H1 (cell line): ENCODE data around the gene STARD13. TPM values are rescaled to one million over a fixed set of nuclear protein-coding genes. Genes with fewer than 3 reads are reported as not detected.

Experiments used
- CTCF ChIA-PET: fragments of 300-600 bp; sonication (Branson Sonifier 250); formaldehyde crosslinking; loops from one replicate; lab custom pipeline; 2021; ENCODE audit not compliant: partially characterized antibody; lab: Charles Lee
- POLR2A ChIA-PET: fragments of 300-600 bp; sonication (Branson Sonifier 250); formaldehyde crosslinking; loops from one replicate; lab custom pipeline; 2021; ENCODE audit warnings: inconsistent platforms; ENCODE audit not compliant: partially characterized antibody; lab: Charles Lee
- DNase-seq, 2 experiments: peaks; one replicate each; pipeline versions ENCODE4 v3.0.0 to v3.0.0-alpha.2; 2010 to 2022; ENCODE audit warnings: low spot score in 2 of 2, low read depth in 1 of 2, mixed read lengths in 1 of 2
- FAIRE-seq: peaks from 2 replicates; lab custom pipeline; 2011; peaks lifted over from hg19 to GRCh38; lab: Jason Lieb, UNC
- H2AFZ ChIP-seq: 2 replicates; pipeline ENCODE4 v1.8.1; 2012; ENCODE audit warnings: low read length, inconsistent platforms
- H2AK5ac ChIP-seq: 2 replicates; pipeline ENCODE4 v1.6.1; 2013; ENCODE audit warnings: low read depth, low read length
- H2BK120ac ChIP-seq: replicated peaks from 2 replicates; pipeline ENCODE3; 2013; ENCODE audit warnings: low read depth, low read length, inconsistent platforms
- H2BK12ac ChIP-seq: 2 replicates; pipeline ENCODE4 v1.6.1; 2013; ENCODE audit warnings: low read depth, low read length
- H2BK15ac ChIP-seq: 2 replicates; pipeline ENCODE4 v1.6.1; 2013; ENCODE audit warnings: low read length
- H2BK20ac ChIP-seq: 2 replicates; pipeline ENCODE4 v1.6.1; 2013; ENCODE audit warnings: low read length
- H2BK5ac ChIP-seq: 2 replicates; pipeline ENCODE4 v1.6.1; 2013; ENCODE audit warnings: low read depth, low read length
- H3K14ac ChIP-seq: 2 replicates; pipeline ENCODE4 v1.6.1; 2013; ENCODE audit warnings: inconsistent platforms; ENCODE audit not compliant: insufficient read length
- H3K18ac ChIP-seq: 2 replicates; pipeline ENCODE4 v1.6.1; 2013; ENCODE audit warnings: low read length; ENCODE audit errors: extremely low read depth
- H3K23ac ChIP-seq: 2 replicates; pipeline ENCODE4 v1.6.1; 2013; ENCODE audit warnings: inconsistent platforms; ENCODE audit not compliant: insufficient read length
- H3K23me2 ChIP-seq: 2 replicates; pipeline ENCODE4 v1.6.1; 2013; ENCODE audit warnings: low read depth, low read length
- H3K27ac ChIP-seq: 2 replicates; pipeline ENCODE4 v1.6.1; 2011; ENCODE audit warnings: low read depth, low read length, inconsistent platforms
- H3K27me3 ChIP-seq, 4 experiments: replicated peaks in 1 of 4; 1 replicate in 1 of 4; 2 replicates in 3 of 4; pipeline versions ENCODE4 v1.6.1 to v1.8.1; 2011 to 2013; ENCODE audit warnings: low read length in 3 of 4, mild to moderate bottlenecking in 3 of 4, inconsistent platforms in 2 of 4, mixed read lengths in 2 of 4, moderate library complexity in 1 of 4; ENCODE audit not compliant: control insufficient read depth in 3 of 4, insufficient read depth in 3 of 4; ENCODE audit errors: extremely low read depth in 1 of 4
- H3K36me3 ChIP-seq, 4 experiments: 2 replicates each; pipeline versions ENCODE4 v1.6.1 to v1.8.1; 2011 to 2013; ENCODE audit warnings: mild to moderate bottlenecking in 4 of 4, low read length in 3 of 4, moderate library complexity in 2 of 4, control low read depth in 1 of 4, inconsistent platforms in 1 of 4; ENCODE audit not compliant: insufficient read depth in 4 of 4, control insufficient read depth in 2 of 4
- H3K4ac ChIP-seq: replicated peaks from 2 replicates; pipeline ENCODE3; 2013; ENCODE audit warnings: low read length, low read depth, mixed read lengths, inconsistent platforms; ENCODE audit not compliant: insufficient read length
- H3K4me1 ChIP-seq, 4 experiments: replicated peaks in 1 of 4; 1 replicate in 1 of 4; 2 replicates in 3 of 4; pipeline versions ENCODE4 v1.6.1 to v1.8.1; 2011 to 2013; ENCODE audit warnings: low read length in 3 of 4, inconsistent platforms in 2 of 4, mixed read lengths in 1 of 4; ENCODE audit not compliant: insufficient read depth in 4 of 4, control insufficient read depth in 3 of 4
- H3K4me2 ChIP-seq, 2 experiments: 2 replicates each; pipeline versions ENCODE4 v1.6.1 to v1.8.1; 2011 to 2013; ENCODE audit warnings: low read depth in 2 of 2, low read length in 2 of 2, control low read depth in 1 of 2, inconsistent platforms in 1 of 2, mild to moderate bottlenecking in 1 of 2; ENCODE audit not compliant: insufficient read depth in 1 of 2
- H3K4me3 ChIP-seq, 4 experiments: fragments of 200-600, 300-600 bp in 1 of 4; sonication (generic), shearing (Covaris generic), sonication (Bioruptor Twin) in 1 of 4; 2 replicates each; pipeline versions ENCODE4 v1.5.1 to v1.8.1; 2011 to 2016; ENCODE audit warnings: low read length in 4 of 4, low read depth in 3 of 4, control low read depth in 2 of 4, inconsistent platforms in 2 of 4, mild to moderate bottlenecking in 2 of 4, mixed read lengths in 1 of 4, moderate library complexity in 1 of 4; ENCODE audit not compliant: insufficient read depth in 2 of 4; ENCODE audit errors: extremely low read depth in 1 of 4
- H3K56ac ChIP-seq: replicated peaks from 2 replicates; pipeline ENCODE3; 2013; ENCODE audit warnings: low read depth, mild to moderate bottlenecking, mixed read lengths, low read length, inconsistent platforms; ENCODE audit not compliant: insufficient read length
- H3K79me1 ChIP-seq: 2 replicates; pipeline ENCODE4 v1.6.1; 2013; ENCODE audit warnings: low read depth, low read length, control low read depth
- H3K79me2 ChIP-seq, 2 experiments: 2 replicates each; pipeline versions ENCODE4 v1.6.1 to v1.8.1; 2012 to 2013; ENCODE audit warnings: low read length in 2 of 2, mild to moderate bottlenecking in 2 of 2, inconsistent platforms in 1 of 2; ENCODE audit not compliant: insufficient read depth in 2 of 2, control insufficient read depth in 1 of 2
- H3K9ac ChIP-seq, 4 experiments: replicated peaks in 1 of 4; 1 replicate in 1 of 4; 2 replicates in 3 of 4; pipeline versions ENCODE4 v1.6.1 to v1.8.1; 2011 to 2013; ENCODE audit warnings: low read depth in 3 of 4, low read length in 3 of 4, control low read depth in 2 of 4, mild to moderate bottlenecking in 2 of 4, moderate library complexity in 2 of 4, inconsistent platforms in 1 of 4; ENCODE audit errors: extremely low read depth in 1 of 4
- H3K9me3 ChIP-seq, 2 experiments: 2 replicates each; pipeline versions ENCODE4 v1.6.1 to v1.8.1; 2012 to 2013; ENCODE audit warnings: mild to moderate bottlenecking in 2 of 2, moderate library complexity in 2 of 2, control low read depth in 1 of 2, inconsistent platforms in 1 of 2, low read depth in 1 of 2, low read length in 1 of 2, mixed read lengths in 1 of 2; ENCODE audit not compliant: insufficient read depth in 2 of 2
- H4K20me1 ChIP-seq, 2 experiments: replicated peaks in 1 of 2; 2 replicates each; pipeline versions ENCODE3 to v1.8.1; 2011 to 2013; ENCODE audit warnings: inconsistent platforms in 2 of 2, low read length in 2 of 2, mild to moderate bottlenecking in 1 of 2; ENCODE audit not compliant: insufficient read depth in 2 of 2, control insufficient read depth in 1 of 2
- H4K5ac ChIP-seq: 2 replicates; pipeline ENCODE4 v1.6.1; 2013; ENCODE audit warnings: low read length, low read depth, mixed read lengths, inconsistent platforms; ENCODE audit not compliant: insufficient read length
- H4K8ac ChIP-seq: 2 replicates; pipeline ENCODE4 v1.8.0; 2013; ENCODE audit warnings: mild to moderate bottlenecking, moderate library complexity, low read length, inconsistent platforms; ENCODE audit not compliant: insufficient read depth; ENCODE audit errors: extremely low read depth
- H4K91ac ChIP-seq: replicated peaks from 2 replicates; pipeline ENCODE3; 2013; ENCODE audit warnings: low read length, mixed read lengths, inconsistent platforms; ENCODE audit not compliant: insufficient read length
- CEBPB ChIP-seq: IDR thresholded peaks from 2 replicates; pipeline ENCODE4 v1.6.1; 2012; ENCODE audit warnings: low read depth, low read length
- NANOG ChIP-seq: IDR thresholded peaks from 2 replicates; pipeline ENCODE4 v1.6.1; 2011; ENCODE audit warnings: low read length, low read depth, mild to moderate bottlenecking, inconsistent platforms; ENCODE audit not compliant: insufficient read depth, poor library complexity, severe bottlenecking
- POU5F1 ChIP-seq: IDR thresholded peaks from 2 replicates; pipeline ENCODE4 v1.6.1; 2011; ENCODE audit warnings: low read depth, mild to moderate bottlenecking, low read length, moderate library complexity
- SP4 ChIP-seq: IDR thresholded peaks from 2 replicates; pipeline ENCODE4 v1.6.1; 2012; ENCODE audit warnings: low read length, inconsistent platforms
- SRF ChIP-seq: IDR thresholded peaks from 2 replicates; pipeline ENCODE4 v1.6.1; 2011; ENCODE audit warnings: mild to moderate bottlenecking, low read depth, low read length, moderate library complexity
- WGBS, 2 experiments: shearing (Covaris generic) in 1 of 2; methylation state at CpG; one replicate each; pipeline versions ENCODE4 v1.1.6 to v1.1.7; 2013 to 2015; ENCODE audit warnings: low lambda C conversion rate in 2 of 2, mixed read lengths in 2 of 2, inconsistent platforms in 1 of 2, low coverage in 1 of 2, missing lambda C conversion rate in 1 of 2; ENCODE audit not compliant: insufficient replicate concordance in 2 of 2, insufficient coverage in 1 of 2, insufficient read length in 1 of 2; ENCODE audit errors: extremely low coverage in 1 of 2, missing lambda C conversion rate in 1 of 2; 5-methylcytosine and 5-hydroxymethylcytosine counted together
- polyA plus RNA-seq, 7 experiments: library from polyadenylated mRNA; depleted of rRNA in 3 of 7; stranded (reverse) in 5 of 7; unstranded in 2 of 7; fragments of >200 nt in 5 of 7; fragments of 200-250 nt in 2 of 7; gene quantifications; 1 replicate in 5 of 7; 2 replicates in 1 of 7; 4 replicates in 1 of 7; pipeline versions ENCODE4 v1.2.1 to v1.2.3, GENCODE V29; 2011 to 2013; ENCODE audit warnings: missing spikeins in 2 of 7, mixed read lengths in 2 of 7
- total RNA-seq: library from RNA; stranded (reverse); fragmentation: NEBNext Ultra II Directional; extraction: Animal tissue kit (Norgen Biotek cat#: 25700); gene quantifications from 2 replicates; pipeline ENCODE4 v1.2.1, GENCODE V29; 2021

The STARD13 gene
- total and polyA plus RNA-seq, 2 of the 8 experiments (the other 6 are each of a cell fraction or from before 2014, with no cell fraction given) = 0.82 to 2.9 TPM

DNA sequence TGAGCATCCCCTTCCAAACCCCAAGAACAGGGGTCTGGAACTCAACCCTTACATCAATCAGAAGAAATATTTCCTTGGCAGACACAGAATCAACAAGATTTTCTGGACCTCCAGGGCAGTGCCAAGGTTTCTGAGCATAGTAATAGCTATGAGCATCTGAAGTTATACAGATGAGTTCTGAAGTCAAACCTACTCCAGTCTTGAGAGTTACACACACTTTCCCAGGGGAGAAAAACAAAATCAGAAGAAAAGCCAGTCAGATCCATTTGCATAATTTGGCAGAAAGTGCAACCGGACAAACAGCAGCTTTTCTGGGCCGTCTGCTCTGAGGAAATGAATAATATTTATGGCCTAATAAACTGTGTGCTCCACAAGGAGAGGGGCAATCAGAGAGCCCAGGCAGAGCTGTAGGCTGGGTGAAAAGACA is 176.3 kb downstream of the STARD13 start:
- H3K56ac ChIP-seq = no peak overlapping the region
- no peaks in the 10 kb centered on the region for H3K27me3 ChIP-seq
- no peaks in the 10 kb centered on the region for H3K9me3 ChIP-seq
- no peak overlapping the region for H4K5ac ChIP-seq
- H2AK5ac ChIP-seq = no peak overlapping the region
- H3K23me2 ChIP-seq = no peaks in the 10 kb centered on the region
- H4K8ac ChIP-seq = no peak overlapping the region
- H2BK12ac ChIP-seq = no peak overlapping the region
- no peak overlapping the region for H3K4ac ChIP-seq
- no peak overlapping the region for H2BK20ac ChIP-seq
- H4K91ac ChIP-seq = no peak overlapping the region
- TF ChIP-seq NANOG (no peak), POU5F1 (no peak), SP4 (no peak), SRF (no peak), CEBPB (no peak)
- no peaks in the 10 kb centered on the region; a peak in 1 of 4 replicates for H3K79me2 ChIP-seq
- no peak overlapping the region for H3K4me2 ChIP-seq
- no peak overlapping the region for H2BK15ac ChIP-seq
- H3K23ac ChIP-seq = no peak overlapping the region
- 0 out of 2 replicates have a peak overlapping the region, but pooled peaks have one; percentile 52 for H2AFZ ChIP-seq
- H3K4me1 ChIP-seq = no peaks in the 10 kb centered on the region
- DNase-seq (no peak), FAIRE-seq (no peak)
- no peak overlapping the region for H3K18ac ChIP-seq
- H3K4me3 ChIP-seq = no peak overlapping the region
- no peaks in the 10 kb centered on the region for H3K36me3 ChIP-seq
- H4K20me1 ChIP-seq = no peaks in the 10 kb centered on the region
- no peak overlapping the region for H2BK120ac ChIP-seq
- 90% methylated on average over 2 of the region's 2 CpGs; no CpG with 5 or more reads in 1 of the 2 experiments for WGBS, 2 experiments
- no peak overlapping the region for H3K14ac ChIP-seq
- H3K9ac ChIP-seq = no peak overlapping the region
- ChIA-PET CTCF (interaction anchor here (1.0 to 2.6 kb wide), 12 partner anchors 9 to 333 kb away, joined by 3 to 16 read pairs (median 4); no protein-coding TSS in a partner anchor), POLR2A (no interaction called here)
- H2BK5ac ChIP-seq = no peak overlapping the region
- no peak overlapping the region for H3K27ac ChIP-seq
- H3K79me1 ChIP-seq = no peaks in the 10 kb centered on the region
